OCI-LY3 (cell line): ENCODE data around the gene AGAP1.

Experiments
- H2AFZ ChIP-seq: fragments of 200-600, 300-600 bp; shearing (Covaris generic); 2 replicates; pipeline ENCODE4 v1.6.0; 2014; ENCODE audit warnings: antibody characterized with exemption, low read depth, low read length
- H3K27ac ChIP-seq: fragments of 200-600, 300-600 bp; sonication (generic); 2 replicates; pipeline ENCODE4 v1.5.1; 2014; ENCODE audit warnings: mild to moderate bottlenecking, low read length, moderate library complexity, mixed read lengths
- H3K27me3 ChIP-seq: fragments of 200-600, 300-600 bp; sonication (generic); 2 replicates; pipeline ENCODE4 v1.6.1; 2014; ENCODE audit warnings: low read depth, low read length, mixed read lengths
- H3K36me3 ChIP-seq: fragments of 200-600, 300-600 bp; sonication (generic); replicated peaks from 2 replicates; pipeline ENCODE3; 2014; ENCODE audit warnings: low read depth, low read length, mixed read lengths
- H3K4me1 ChIP-seq: fragments of 300-600, 200-600 bp; sonication (generic); 2 replicates; pipeline ENCODE4 v1.6.1; 2014; ENCODE audit warnings: low read length, mixed read lengths
- H3K4me2 ChIP-seq: fragments of 200-600, 300-600 bp; sonication (generic); 2 replicates; pipeline ENCODE4 v1.6.1; 2014; ENCODE audit warnings: low read length, mixed read lengths
- H3K4me3 ChIP-seq: fragments of 300-600, 200-600 bp; sonication (generic); 2 replicates; pipeline ENCODE4 v1.5.1; 2014; ENCODE audit warnings: antibody characterized with exemption, mild to moderate bottlenecking, low read length, moderate library complexity
- H3K79me2 ChIP-seq: fragments of 300-600, 200-600 bp; shearing (Covaris generic); 2 replicates; pipeline ENCODE4 v1.6.1; 2014; ENCODE audit warnings: mild to moderate bottlenecking, low read length, mixed read lengths
- H3K9ac ChIP-seq: fragments of 300-600, 200-600 bp; shearing (Covaris generic); 2 replicates; pipeline ENCODE4 v1.6.0; 2014; ENCODE audit warnings: mild to moderate bottlenecking, low read length, moderate library complexity
- H3K9me3 ChIP-seq: fragments of 200-600, 300-600 bp; shearing (Covaris generic); 2 replicates; pipeline ENCODE4 v1.6.1; 2014; ENCODE audit warnings: low read length, mixed read lengths; ENCODE audit not compliant: insufficient read depth
- H4K20me1 ChIP-seq: fragments of 200-600, 300-600 bp; sonication (generic); 2 replicates; pipeline ENCODE4 v1.6.1; 2016; ENCODE audit warnings: low read length, mixed read lengths; ENCODE audit not compliant: insufficient read depth
- EZH2phosphoT487 ChIP-seq: fragments of 200-600 bp; shearing (Covaris generic); IDR thresholded peaks from 2 replicates; pipeline ENCODE4 v1.6.1; 2018; ENCODE audit warnings: antibody characterized with exemption, mixed run types, low read depth
- TF ChIP-seq, protein P1 (sequence below): fragments of 200-600, 300-600 bp; sonication (generic); IDR thresholded peaks from 2 replicates; pipeline ENCODE4 v1.5.1; 2014; ENCODE audit warnings: antibody characterized with exemption, low read length, low read depth

AGAP1 gene

DNA sequence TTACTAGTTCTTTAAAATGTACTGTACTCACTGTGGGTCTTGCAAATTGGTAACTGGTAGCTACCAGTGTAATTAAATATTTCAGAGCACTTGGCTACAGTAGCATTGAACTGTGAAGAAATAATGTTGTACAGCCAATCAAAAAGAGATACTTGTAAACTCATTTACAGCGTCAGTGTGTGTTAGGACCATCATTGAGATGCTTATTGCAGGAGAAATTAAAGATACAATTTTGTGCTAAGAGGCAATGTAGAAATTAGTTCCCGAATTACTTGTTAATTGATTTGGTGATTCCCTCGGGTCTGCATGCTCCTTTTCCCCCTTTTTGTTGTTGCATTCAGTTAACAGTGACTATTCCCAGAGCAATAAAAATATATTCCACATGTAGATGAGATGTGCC lies 330.5 kb downstream of the AGAP1 start:
- no peak overlapping the region for H3K27ac ChIP-seq
- no peaks in the 10 kb centered on the region for H3K36me3 ChIP-seq
- H3K9ac ChIP-seq: no peak overlapping the region
- H3K4me3 ChIP-seq: no peak overlapping the region
- no peak overlapping the region for H3K4me2 ChIP-seq
- no peak overlapping the region for H2AFZ ChIP-seq
- H4K20me1 ChIP-seq: no peaks in the 10 kb centered on the region
- H3K27me3 ChIP-seq: no peaks in the 10 kb centered on the region
- H3K79me2 ChIP-seq: no peaks in the 10 kb centered on the region
- H3K4me1 ChIP-seq: no peaks in the 10 kb centered on the region
- H3K9me3 ChIP-seq: no peaks in the 10 kb centered on the region
- TF ChIP-seq, protein P1, sequence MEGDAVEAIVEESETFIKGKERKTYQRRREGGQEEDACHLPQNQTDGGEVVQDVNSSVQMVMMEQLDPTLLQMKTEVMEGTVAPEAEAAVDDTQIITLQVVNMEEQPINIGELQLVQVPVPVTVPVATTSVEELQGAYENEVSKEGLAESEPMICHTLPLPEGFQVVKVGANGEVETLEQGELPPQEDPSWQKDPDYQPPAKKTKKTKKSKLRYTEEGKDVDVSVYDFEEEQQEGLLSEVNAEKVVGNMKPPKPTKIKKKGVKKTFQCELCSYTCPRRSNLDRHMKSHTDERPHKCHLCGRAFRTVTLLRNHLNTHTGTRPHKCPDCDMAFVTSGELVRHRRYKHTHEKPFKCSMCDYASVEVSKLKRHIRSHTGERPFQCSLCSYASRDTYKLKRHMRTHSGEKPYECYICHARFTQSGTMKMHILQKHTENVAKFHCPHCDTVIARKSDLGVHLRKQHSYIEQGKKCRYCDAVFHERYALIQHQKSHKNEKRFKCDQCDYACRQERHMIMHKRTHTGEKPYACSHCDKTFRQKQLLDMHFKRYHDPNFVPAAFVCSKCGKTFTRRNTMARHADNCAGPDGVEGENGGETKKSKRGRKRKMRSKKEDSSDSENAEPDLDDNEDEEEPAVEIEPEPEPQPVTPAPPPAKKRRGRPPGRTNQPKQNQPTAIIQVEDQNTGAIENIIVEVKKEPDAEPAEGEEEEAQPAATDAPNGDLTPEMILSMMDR: no peak
- no peak for TF ChIP-seq EZH2phosphoT487

DNA sequence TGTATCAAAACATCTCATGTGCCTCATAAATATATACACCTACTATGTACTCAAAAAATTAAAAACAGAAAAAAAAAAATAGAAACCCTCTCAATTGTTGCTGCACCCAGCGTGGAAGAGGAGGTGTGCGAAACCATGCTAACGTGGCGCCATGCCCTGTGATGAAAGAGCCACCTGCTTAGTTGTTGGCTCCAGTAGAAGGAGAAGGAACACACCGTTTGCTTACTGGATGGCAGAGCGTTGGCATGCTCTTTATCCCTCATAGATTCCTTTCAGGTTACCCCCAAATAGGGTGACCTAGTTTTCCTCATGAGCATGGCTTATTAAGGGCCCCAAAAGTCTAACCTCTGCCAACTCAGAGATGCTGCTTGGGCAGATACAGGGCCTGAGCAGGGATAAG lies 332.1 kb downstream of the AGAP1 start:
- no peaks in the 10 kb centered on the region for H4K20me1 ChIP-seq
- no peak overlapping the region for H3K27ac ChIP-seq
- no peaks in the 10 kb centered on the region for H3K4me1 ChIP-seq
- no peaks in the 10 kb centered on the region for H3K36me3 ChIP-seq
- no peak overlapping the region for H3K9ac ChIP-seq
- H3K9me3 ChIP-seq: no peaks in the 10 kb centered on the region
- no peaks in the 10 kb centered on the region for H3K27me3 ChIP-seq
- H3K4me2 ChIP-seq: no peak overlapping the region
- TF ChIP-seq, protein P1: no peak
- TF ChIP-seq EZH2phosphoT487: no peak
- H2AFZ ChIP-seq: no peak overlapping the region
- H3K79me2 ChIP-seq: no peaks in the 10 kb centered on the region
- H3K4me3 ChIP-seq: no peak overlapping the region

DNA sequence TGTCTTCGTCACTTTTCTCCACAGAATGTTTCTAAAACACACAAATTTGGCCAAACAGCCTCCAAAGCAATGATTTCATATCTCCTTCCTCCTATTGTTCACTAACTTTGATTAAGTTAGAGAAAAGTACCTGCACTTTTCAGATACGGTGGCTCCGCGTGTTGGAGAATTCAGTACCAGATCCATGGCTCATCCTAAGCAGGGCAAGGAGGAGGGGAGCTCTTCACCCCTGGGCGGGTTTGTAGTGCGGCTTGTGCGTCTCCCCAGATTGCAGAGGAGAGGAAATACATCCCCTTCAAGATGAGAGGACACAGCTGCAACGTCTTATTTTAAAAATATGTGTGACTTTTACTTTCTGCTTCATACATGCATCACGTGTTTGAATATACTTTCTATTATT lies 333.0 kb downstream of the AGAP1 start:
- no peak overlapping the region for H3K4me2 ChIP-seq
- H3K36me3 ChIP-seq: no peaks in the 10 kb centered on the region
- H3K4me3 ChIP-seq: no peak overlapping the region
- H3K27ac ChIP-seq: no peak overlapping the region
- no peaks in the 10 kb centered on the region for H3K9me3 ChIP-seq
- no peak overlapping the region for H3K9ac ChIP-seq
- no peak overlapping the region for H2AFZ ChIP-seq
- no peak for TF ChIP-seq EZH2phosphoT487
- TF ChIP-seq, protein P1: no peak
- H3K4me1 ChIP-seq: no peaks in the 10 kb centered on the region
- no peaks in the 10 kb centered on the region for H3K27me3 ChIP-seq
- no peaks in the 10 kb centered on the region for H4K20me1 ChIP-seq
- no peaks in the 10 kb centered on the region for H3K79me2 ChIP-seq

DNA sequence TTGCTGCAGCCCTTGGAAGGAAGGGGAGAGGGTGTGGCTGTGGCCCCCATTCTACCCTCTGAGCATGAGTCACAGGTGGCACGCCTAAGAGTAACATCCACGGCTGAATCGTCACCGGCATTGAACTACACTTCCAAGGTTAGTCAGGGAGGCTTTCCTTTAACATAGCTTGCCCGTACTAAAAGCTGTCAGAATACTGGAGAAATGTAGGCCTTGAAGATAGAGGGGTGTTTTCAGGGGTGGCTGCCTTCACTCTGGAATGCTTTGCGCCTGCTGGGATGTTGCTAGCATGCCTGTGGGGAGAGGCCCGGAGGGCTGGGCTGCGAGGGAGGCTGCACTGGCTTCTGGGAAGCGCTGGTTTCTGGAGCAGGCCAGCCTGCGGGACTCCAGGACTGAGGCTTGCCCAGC lies 333.7 kb downstream of the AGAP1 start:
- no peak overlapping the region for H3K27ac ChIP-seq
- no peaks in the 10 kb centered on the region for H4K20me1 ChIP-seq
- H2AFZ ChIP-seq: no peak overlapping the region
- no peaks in the 10 kb centered on the region for H3K36me3 ChIP-seq
- H3K4me3 ChIP-seq: no peak overlapping the region
- no peaks in the 10 kb centered on the region for H3K9me3 ChIP-seq
- no peak overlapping the region for H3K9ac ChIP-seq
- no peaks in the 10 kb centered on the region for H3K79me2 ChIP-seq
- no peak overlapping the region for H3K4me2 ChIP-seq
- no peaks in the 10 kb centered on the region for H3K27me3 ChIP-seq
- TF ChIP-seq, protein P1: no peak
- no peak for TF ChIP-seq EZH2phosphoT487
- H3K4me1 ChIP-seq: no peaks in the 10 kb centered on the region
